C4-2B (cell line): ENCODE measurements around the gene TSGA10IP.

Experiments
- H3K27ac ChIP-seq: fragments of 450-650 bp; 2 replicates; pipeline ENCODE4 v1.5.1; 2017
- ZFX ChIP-seq: fragments of 450-650 bp; IDR thresholded peaks from 2 replicates; pipeline ENCODE4 v1.6.1; 2017
- TF ChIP-seq, protein P1 (sequence below): fragments of 450-650 bp; conservative IDR thresholded peaks from 2 replicates; pipeline ENCODE4 v1.5.1; 2017; ENCODE audit warnings: mild to moderate bottlenecking

The TSGA10IP gene

DNA sequence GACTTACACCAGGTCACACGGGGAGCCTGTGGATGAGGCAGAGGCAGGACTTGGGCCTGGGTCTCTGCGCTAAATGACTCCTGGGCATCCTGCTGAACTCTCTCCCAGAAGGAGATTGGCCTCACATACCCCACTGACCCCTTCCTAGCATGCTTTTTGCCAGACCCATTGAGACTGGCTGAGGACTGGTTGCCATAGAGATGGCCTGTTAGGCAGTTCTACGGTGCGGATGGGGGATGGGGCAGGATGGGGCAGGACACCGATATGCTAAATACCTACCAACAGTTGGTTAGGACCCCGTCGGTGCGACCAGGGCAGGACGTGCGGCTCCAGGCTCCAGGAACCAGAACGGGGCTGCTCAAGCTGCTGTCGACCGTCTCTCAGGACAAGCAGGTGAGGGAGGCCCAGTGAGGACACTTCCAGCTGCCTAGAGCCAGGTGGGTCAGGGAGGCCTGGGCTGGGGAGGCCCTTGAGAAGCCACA, at the start of gene TSGA10IP:
Gene TSGA10IP (plus strand): TSS at position 51 of the 482 bp plus-strand sequence. CDS start 196 bp downstream, at position 247.
- TF ChIP-seq, protein P1, sequence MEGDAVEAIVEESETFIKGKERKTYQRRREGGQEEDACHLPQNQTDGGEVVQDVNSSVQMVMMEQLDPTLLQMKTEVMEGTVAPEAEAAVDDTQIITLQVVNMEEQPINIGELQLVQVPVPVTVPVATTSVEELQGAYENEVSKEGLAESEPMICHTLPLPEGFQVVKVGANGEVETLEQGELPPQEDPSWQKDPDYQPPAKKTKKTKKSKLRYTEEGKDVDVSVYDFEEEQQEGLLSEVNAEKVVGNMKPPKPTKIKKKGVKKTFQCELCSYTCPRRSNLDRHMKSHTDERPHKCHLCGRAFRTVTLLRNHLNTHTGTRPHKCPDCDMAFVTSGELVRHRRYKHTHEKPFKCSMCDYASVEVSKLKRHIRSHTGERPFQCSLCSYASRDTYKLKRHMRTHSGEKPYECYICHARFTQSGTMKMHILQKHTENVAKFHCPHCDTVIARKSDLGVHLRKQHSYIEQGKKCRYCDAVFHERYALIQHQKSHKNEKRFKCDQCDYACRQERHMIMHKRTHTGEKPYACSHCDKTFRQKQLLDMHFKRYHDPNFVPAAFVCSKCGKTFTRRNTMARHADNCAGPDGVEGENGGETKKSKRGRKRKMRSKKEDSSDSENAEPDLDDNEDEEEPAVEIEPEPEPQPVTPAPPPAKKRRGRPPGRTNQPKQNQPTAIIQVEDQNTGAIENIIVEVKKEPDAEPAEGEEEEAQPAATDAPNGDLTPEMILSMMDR = no peak
- no peak for TF ChIP-seq ZFX
- no peak within 1 kb of the TSS for H3K27ac ChIP-seq

DNA sequence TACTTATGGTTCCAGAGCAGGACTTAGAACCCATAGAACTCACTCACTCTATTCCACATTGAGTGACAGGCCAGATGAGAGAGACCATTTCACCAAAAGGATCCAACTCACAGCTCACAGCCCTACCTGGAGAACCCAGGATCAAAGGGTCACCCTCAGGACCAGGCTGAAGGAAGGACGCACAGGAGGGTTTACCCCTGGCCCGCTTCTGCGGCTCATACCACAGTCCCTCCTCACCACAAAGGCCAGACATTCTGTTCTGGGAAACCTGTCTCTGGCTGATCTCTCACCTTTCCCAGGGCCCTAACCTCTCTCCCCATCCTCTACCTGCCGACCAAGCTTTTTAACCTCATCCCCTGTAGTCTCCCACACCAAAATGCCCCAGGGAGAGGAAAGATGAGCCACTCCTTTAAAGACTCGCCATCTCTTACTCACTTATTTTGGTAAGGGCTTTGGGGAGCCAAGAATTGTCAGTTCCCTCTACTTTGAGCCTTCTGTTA, 49.7 kb upstream of the TSGA10IP start:
- H3K27ac ChIP-seq = no peak overlapping the region
- TF ChIP-seq, protein P1 = no peak
- TF ChIP-seq ZFX = no peak

DNA sequence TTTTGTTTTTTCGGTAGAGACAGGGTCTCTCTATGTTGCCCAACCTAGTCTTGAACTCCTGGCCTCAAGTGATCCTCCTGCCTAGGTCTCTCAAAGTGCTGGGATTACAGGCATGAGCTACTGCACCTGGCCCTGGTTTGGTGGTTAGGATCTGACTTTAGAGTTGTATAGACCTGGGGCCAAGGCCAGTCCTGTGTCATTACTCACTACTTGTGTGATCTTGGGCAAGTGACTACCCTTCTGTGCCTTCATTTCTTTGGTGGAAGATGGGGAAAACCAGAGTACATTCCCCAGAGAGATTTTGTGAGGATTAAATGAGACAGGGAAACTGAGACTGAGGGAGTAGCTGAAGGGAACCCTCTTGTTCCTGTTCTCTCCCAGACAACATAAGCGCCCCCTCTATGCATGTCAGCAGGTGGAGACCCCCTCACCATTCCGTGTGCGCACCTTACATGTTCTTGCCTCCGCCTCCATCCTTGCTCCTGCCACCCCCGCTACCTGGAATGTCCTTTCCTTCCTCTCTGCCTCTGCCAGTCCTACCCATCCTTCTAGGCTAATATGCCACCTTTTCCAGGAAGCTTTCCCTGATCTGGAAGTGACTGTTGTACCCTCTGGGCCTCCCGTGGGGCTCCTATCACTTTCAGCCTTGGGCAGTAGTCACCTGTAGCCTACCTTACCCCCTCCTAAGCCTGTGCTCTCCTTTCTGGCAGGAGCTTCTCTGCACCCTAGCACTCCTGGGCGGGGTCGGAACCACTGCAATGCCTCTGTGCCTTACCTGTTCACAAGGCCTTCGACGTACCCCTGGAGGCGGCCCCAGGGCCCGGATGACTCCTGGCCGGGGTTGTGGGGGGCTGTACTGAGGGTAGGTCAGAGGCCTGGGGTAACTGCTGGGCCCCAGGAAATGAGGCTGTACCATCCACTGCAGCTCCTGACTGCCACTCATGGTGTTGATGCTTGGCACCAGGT, 49.0 kb upstream of the TSGA10IP start:
- no peak overlapping the region for H3K27ac ChIP-seq
- TF ChIP-seq ZFX = no peak
- TF ChIP-seq, protein P1 = no peak

DNA sequence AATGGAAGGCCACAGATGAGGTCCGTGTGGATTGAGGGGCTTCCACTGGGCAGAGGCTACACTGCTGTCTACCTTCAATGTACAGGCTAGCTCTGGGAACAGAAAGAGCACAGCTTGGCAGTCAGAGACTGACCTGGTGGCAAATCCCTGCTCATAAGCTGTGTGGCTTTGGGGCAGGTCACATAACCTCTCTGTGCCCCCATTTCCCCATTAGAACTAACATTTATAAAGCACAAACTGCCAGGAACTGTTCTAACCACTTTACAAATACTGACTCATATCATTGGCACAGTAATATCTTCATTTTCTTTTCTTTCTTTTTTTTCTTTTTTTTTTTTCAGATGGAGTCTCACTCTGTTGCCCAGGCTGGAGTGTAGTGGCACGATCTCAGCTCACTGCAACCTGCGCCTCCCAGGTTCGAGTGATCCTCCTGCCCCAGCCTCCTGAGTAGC, 48.2 kb upstream of the TSGA10IP start:
- no peak overlapping the region for H3K27ac ChIP-seq
- TF ChIP-seq, protein P1 = no peak
- no peak for TF ChIP-seq ZFX

DNA sequence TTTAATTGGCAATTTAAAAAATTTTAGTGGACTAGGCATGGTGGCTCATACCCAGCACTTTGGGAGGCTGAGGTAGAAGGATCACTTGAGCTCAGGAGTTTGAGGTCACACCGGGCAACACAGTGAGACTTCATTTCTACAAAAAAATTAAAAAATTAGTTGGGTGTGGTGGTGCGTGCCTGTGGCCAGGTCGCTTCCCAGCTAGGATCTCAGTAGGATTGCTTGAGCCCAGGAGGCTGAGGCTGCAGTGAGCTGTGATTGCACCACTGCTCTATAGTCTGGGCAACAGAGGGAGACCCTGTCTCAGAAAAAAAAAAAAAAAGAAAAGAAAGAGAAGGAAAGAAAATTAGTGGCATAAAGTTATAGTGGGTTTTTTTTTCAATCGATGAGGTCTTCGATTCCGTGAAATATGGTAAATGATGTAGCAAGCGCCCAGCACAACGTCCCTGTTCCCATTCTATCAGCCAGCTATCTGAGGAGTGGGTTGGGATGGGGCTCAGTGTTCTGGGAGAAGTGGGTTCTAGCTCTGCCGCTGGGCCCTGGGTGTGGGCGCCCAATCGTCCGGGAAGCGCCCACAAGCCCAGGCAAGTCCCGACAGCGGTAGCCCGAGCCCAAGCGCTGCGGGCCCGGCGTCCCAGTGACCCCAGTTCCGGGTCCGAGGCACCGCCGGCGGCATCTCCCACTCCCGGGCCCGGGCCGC, 46.5 kb upstream of the TSGA10IP start:
- no peak overlapping the region for H3K27ac ChIP-seq
- TF ChIP-seq ZFX = no peak
- TF ChIP-seq, protein P1 = no peak

DNA sequence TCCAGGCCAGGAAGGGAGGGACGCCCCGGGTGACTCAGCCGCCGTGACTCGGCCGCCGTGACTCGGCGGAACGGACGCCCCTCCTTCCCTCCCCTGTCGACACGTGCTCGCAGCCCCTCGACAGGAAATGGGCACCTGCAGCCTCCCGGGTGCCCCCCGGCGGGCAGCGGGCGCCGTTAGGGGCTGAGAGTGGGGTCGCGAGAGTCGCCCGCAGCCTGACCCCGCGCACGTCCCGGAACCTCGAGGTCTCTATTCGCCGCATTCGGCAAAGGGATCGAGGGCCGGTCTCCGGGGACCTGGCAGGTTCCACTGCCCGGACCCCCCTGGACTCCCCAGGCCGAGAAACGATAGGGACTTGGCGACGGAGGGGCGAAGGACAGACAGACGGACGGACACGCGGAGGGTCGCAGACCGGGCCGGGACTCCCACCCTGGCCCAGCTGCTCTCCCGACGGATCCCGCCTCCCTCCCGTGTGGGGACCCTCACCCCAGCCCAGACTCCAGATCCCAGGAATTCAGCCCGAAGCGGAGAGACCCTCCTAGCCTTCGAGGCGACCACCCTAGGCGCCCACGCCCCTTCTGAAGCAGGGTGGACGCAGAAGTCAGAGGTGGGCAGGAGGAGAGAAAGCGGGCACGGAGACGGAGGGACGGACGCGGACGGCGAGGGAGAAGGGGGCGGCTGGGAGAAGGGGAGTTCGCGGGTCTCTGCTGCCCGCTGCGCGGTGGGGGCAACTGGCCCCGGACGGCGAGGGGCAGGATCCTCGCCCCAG, 45.7 kb upstream of the TSGA10IP start:
- no peak for TF ChIP-seq ZFX
- TF ChIP-seq, protein P1 = no peak

More for the DNA sequence above, 45.7 kb upstream of the TSGA10IP start:
- H3K27ac ChIP-seq = no peak overlapping the region; the same call in 1 of the 2 replicates
